HepG2 (cell line): ENCODE measurements around the gene CD4. TPM values are rescaled to one million over a fixed set of nuclear protein-coding genes. Genes with fewer than 3 reads are reported as not detected.
A peak's percentile ranks its signal among the peaks of the same experiment; 100 is the strongest.

ENCODE experiments used
- AHDC1 ChIP-seq: sonication (generic); formaldehyde crosslinking; IDR thresholded peaks from 2 replicates; pipeline ENCODE4 v1.5.1; 2020; ENCODE audit warnings: mild to moderate bottlenecking, missing genetic modification reagents, borderline replicate concordance
- FOSL1 ChIP-seq: sonication (generic); formaldehyde crosslinking; IDR thresholded peaks from 2 replicates; pipeline ENCODE4 v1.9.0; 2021; ENCODE audit warnings: missing genetic modification reagents, borderline replicate concordance
- NR3C1 ChIP-seq: sonication (generic); formaldehyde crosslinking; IDR thresholded peaks from 2 replicates; pipeline ENCODE4 v1.4.0; 2020; ENCODE audit warnings: missing genetic modification reagents
- RERE ChIP-seq: IDR thresholded peaks from 2 replicates; pipeline ENCODE4 v1.6.1; 2016; ENCODE audit warnings: low read depth, missing genetic modification reagents, missing compliant biosample characterization
- ZHX2 ChIP-seq, 2 experiments: sonication (generic) in 1 of 2; formaldehyde crosslinking in 1 of 2; IDR thresholded peaks; 2 replicates each; pipeline versions ENCODE4 v1.6.1 to v1.9.0; 2014 to 2022; ENCODE audit warnings: antibody characterized with exemption in 1 of 2, borderline replicate concordance in 1 of 2, inconsistent platforms in 1 of 2, low read depth in 1 of 2, missing genetic modification reagents in 1 of 2
- ZNF256 ChIP-seq: sonication (generic); formaldehyde crosslinking; conservative IDR thresholded peaks from 2 replicates; pipeline ENCODE4 v1.4.0; 2020; ENCODE audit warnings: missing genetic modification reagents
- ZNF644 ChIP-seq: IDR thresholded peaks from 2 replicates; pipeline ENCODE4 v1.6.1; 2016; ENCODE audit warnings: low read depth
- polyA plus RNA-seq, 8 experiments: library from polyadenylated mRNA; depleted of rRNA in 3 of 8; stranded (reverse) in 7 of 8; unstranded in 1 of 8; fragments of >200 nt; fragmentation: Illumina TruSeq in 4 of 8; extraction: Trizol in 4 of 8; gene quantifications; 2 replicates each; pipeline versions ENCODE4 v1.2.1 to v1.2.3, GENCODE V29; 2011 to 2016; ENCODE audit warnings: low read depth in 4 of 8, missing spikeins in 1 of 8, mixed read lengths in 1 of 8; ENCODE audit not compliant: insufficient read depth in 1 of 8
- total RNA-seq, 5 experiments: library from RNA; depleted of rRNA; stranded (reverse); fragments of >200 nt; fragmentation: Illumina TruSeq; extraction: Trizol; gene quantifications; 2 replicates each; pipeline ENCODE4 v1.2.3, GENCODE V29; 2016; ENCODE audit warnings: low read depth in 1 of 5

Gene CD4
- total and polyA plus RNA-seq, 2 of the 13 experiments (the other 11 are each of a cell fraction or from before 2014, with no cell fraction given): 0.07 to 0.95 TPM

GRCh38 chr12:6752921-6753771 is 36.2 kb upstream of the CD4 start, which contains the start of gene MLF2 (continued):
- TF ChIP-seq ZHX2 (IDR thresholded peaks at IDR 0.05; ENCODE audit: low read depth) (0 out of 2 replicates have a peak, but pooled peaks have one; percentile 17), ZHX2 (CRISPR knock-in tag; IDR thresholded peaks at IDR 0.05; ENCODE audit: borderline replicate concordance) (no peak), FOSL1 (CRISPR knock-in tag) (no peak), ZNF644 (no peak), AHDC1 (no peak), NR3C1 (CRISPR knock-in tag) (no peak), RERE (CRISPR knock-in tag) (no peak), ZNF256 (CRISPR knock-in tag) (no peak)
